ENCODE data around the gene NCOA3. TPM values are rescaled to one million over a fixed set of nuclear protein-coding genes. Genes with fewer than 3 reads are reported as not detected.

NCOA3 gene
- total RNA-seq, 4 donors from 2014 or later: 45.1 to 77.8 (median 56.3) TPM

- H3K4me3 ChIP-seq: no peak overlapping the region
- no peak for DNase-seq (ENCODE audit: low spot score in 2 of 2)
- H3K4me1 ChIP-seq: peaks cover 29% of the 10 kb centered on the region
- no peaks in the 10 kb centered on the region for H3K36me3 ChIP-seq
- no peak overlapping the region for H3K27ac ChIP-seq
- WGBS: 98% methylated on average over 5 of the region's 5 CpGs
- TF ChIP-seq CTCF (IDR thresholded peaks at IDR 0.05): no peak
- TF ChIP-seq POLR2AphosphoS5 (IDR thresholded peaks at IDR 0.05): no peak
- TF ChIP-seq EP300 (IDR thresholded peaks at IDR 0.05): no peak
- no peak for TF ChIP-seq POLR2A (IDR thresholded peaks at IDR 0.05)
- no peaks in the 10 kb centered on the region for H3K27me3 ChIP-seq
- H3K9me3 ChIP-seq: peaks cover under 1% of the 10 kb centered on the region
These were observed 64.6 kb downstream of the NCOA3 start for GRCh38 chr20:47566269-47566668.

- peaks cover 25% of the 10 kb centered on the region for H3K4me1 ChIP-seq
- no peak for DNase-seq (ENCODE audit: low spot score in 2 of 2)
- peaks cover 4% of the 10 kb centered on the region for H3K36me3 ChIP-seq
- H3K9me3 ChIP-seq: peaks cover 4% of the 10 kb centered on the region
- no peak overlapping the region for H3K4me3 ChIP-seq
- H3K27ac ChIP-seq: no peak overlapping the region
- no peaks in the 10 kb centered on the region for H3K27me3 ChIP-seq
- 15% methylated on average over 2 of the region's 2 CpGs for WGBS
- TF ChIP-seq CTCF (IDR thresholded peaks at IDR 0.05) (no peak), POLR2AphosphoS5 (IDR thresholded peaks at IDR 0.05) (no peak), EP300 (IDR thresholded peaks at IDR 0.05) (no peak), POLR2A (IDR thresholded peaks at IDR 0.05) (no peak)
These were observed 66.3 kb downstream of the NCOA3 start for GRCh38 chr20:47568019-47568418.

- Histone ChIP-seq H3K27me3 (no peaks in the 10 kb centered on the region), H3K36me3 (peaks cover 4% of the 10 kb centered on the region), H3K27ac (no peak overlapping the region), H3K4me1 (peaks cover 25% of the 10 kb centered on the region), H3K4me3 (no peak overlapping the region), H3K9me3 (peaks cover 4% of the 10 kb centered on the region)
- DNase-seq (ENCODE audit: low spot score in 2 of 2): no peak
- 93% methylated on average over 6 of the region's 6 CpGs for WGBS
- TF ChIP-seq CTCF (IDR thresholded peaks at IDR 0.05) (no peak), POLR2AphosphoS5 (IDR thresholded peaks at IDR 0.05) (no peak), POLR2A (IDR thresholded peaks at IDR 0.05) (no peak), EP300 (IDR thresholded peaks at IDR 0.05) (no peak)
These were observed 67.2 kb downstream of the NCOA3 start for GRCh38 chr20:47568837-47569410.

- H3K9me3 ChIP-seq: peaks cover 4% of the 10 kb centered on the region
- no peak overlapping the region for H3K27ac ChIP-seq
- no peak for TF ChIP-seq EP300 (IDR thresholded peaks at IDR 0.05)
- no peak for TF ChIP-seq POLR2A (IDR thresholded peaks at IDR 0.05)
- TF ChIP-seq POLR2AphosphoS5 (IDR thresholded peaks at IDR 0.05): no peak
- no peak for TF ChIP-seq CTCF (IDR thresholded peaks at IDR 0.05)
- WGBS: 100% methylated on average over 2 of the region's 2 CpGs
- no peaks in the 10 kb centered on the region for H3K27me3 ChIP-seq
- H3K4me3 ChIP-seq: no peak overlapping the region
- no peak for DNase-seq (ENCODE audit: low spot score in 2 of 2)
- peaks cover 27% of the 10 kb centered on the region for H3K4me1 ChIP-seq
- peaks cover 4% of the 10 kb centered on the region for H3K36me3 ChIP-seq
These were observed 69.7 kb downstream of the NCOA3 start for GRCh38 chr20:47571426-47571825.

GRCh38 chr20:47572105-47572729, 70.5 kb downstream of the NCOA3 start:
- Histone ChIP-seq H3K9me3 (peaks cover 4% of the 10 kb centered on the region), H3K36me3 (peaks cover 4% of the 10 kb centered on the region), H3K4me1 (peaks cover 35% of the 10 kb centered on the region), H3K27ac (no peak overlapping the region), H3K4me3 (no peak overlapping the region), H3K27me3 (no peaks in the 10 kb centered on the region)
- TF ChIP-seq POLR2AphosphoS5 (IDR thresholded peaks at IDR 0.05) (no peak), POLR2A (IDR thresholded peaks at IDR 0.05) (no peak)
- WGBS: 96% methylated on average over 6 of the region's 6 CpGs
- no peak for DNase-seq (ENCODE audit: low spot score in 2 of 2)
